RWPE1 (cell line): ENCODE measurements around the gene BCR.

Experiments
- CTCF ChIA-PET: fragments of 350-600 bp; sonication (Branson Sonifier 250); formaldehyde crosslinking; extraction: SDS; loops from one replicate; lab custom pipeline; 2021; lab: Yijun Ruan, JAX
- POLR2A ChIA-PET: fragments of 400-600 bp; formaldehyde crosslinking; extraction: SDS; loops from one replicate; lab custom pipeline; 2020; ENCODE audit warnings: antibody characterized with exemption; ENCODE audit not compliant: low non-redundant PET; lab: Yijun Ruan, JAX
- DNase-seq: peaks from one replicate; pipeline ENCODE4 v3.0.0; 2012; ENCODE audit warnings: low spot score
- H3K27ac ChIP-seq: fragments of 450-650 bp; 2 replicates; pipeline ENCODE4 v1.5.1; 2017
- CTCF ChIP-seq: fragments of 450-650 bp; conservative IDR thresholded peaks from 2 replicates; pipeline ENCODE4 v1.5.1; 2017; ENCODE audit warnings: low read depth, mild to moderate bottlenecking

BCR gene

DNA sequence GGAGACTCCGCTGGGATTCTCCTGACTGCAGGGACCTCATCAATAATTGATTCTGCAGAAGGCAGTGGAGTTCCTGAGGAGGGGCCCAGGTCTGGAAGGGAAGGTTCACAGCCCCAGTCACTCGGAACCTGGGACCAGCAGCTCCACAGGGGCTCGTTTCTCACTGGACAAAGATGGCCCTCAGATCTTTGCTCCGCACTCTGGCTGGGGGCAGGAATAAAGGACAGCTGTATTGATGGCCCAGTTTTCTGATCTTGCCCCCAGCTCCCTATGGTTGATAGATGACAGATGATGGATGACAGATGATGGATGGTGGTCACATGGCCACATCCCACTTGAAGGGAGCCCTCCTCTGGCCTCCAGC lies 11.3 kb upstream of the BCR start:
- H3K27ac ChIP-seq, result no peak overlapping the region
- no peak for TF ChIP-seq CTCF
- CTCF ChIA-PET, result interaction anchor here (1.5 kb wide), 1 partner anchor 113 kb away, joined by 4 read pairs; no protein-coding TSS in a partner anchor
- no peak for DNase-seq
- POLR2A ChIA-PET, result no interaction called here

- ChIA-PET POLR2A (no interaction called here), CTCF (interaction anchor here (3.3 kb wide), 1 partner anchor 106 kb away, joined by 16 read pairs; no protein-coding TSS in a partner anchor)
- DNase-seq, result no peak
- H3K27ac ChIP-seq, result no peak overlapping the region
- no peak for TF ChIP-seq CTCF
These were observed 4.3 kb upstream of the BCR start for GRCh38 chr22:23175817-23176644.

DNA sequence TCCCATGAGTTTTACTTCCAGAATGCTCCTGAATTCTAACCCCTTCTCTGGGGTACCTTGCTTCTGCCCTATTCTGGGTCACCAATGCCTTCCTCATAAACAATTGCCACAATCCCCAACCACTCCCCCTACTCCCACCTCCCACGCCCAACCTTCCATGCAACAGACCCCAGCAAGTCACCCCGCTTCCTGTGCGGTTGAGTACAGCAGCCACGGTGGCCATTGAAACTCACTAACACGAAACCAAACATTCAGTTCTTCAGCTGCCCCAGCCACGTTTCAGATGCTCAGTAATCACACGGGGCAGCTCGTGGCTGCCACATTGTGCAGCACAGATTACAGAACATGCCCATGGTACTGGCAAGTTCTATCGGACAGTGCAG lies 3.7 kb upstream of the BCR start:
- no peak for DNase-seq
- CTCF ChIA-PET, result interaction anchor here (3.3 kb wide), 1 partner anchor 105 kb away, joined by 16 read pairs; no protein-coding TSS in a partner anchor
- no peak overlapping the region for H3K27ac ChIP-seq
- POLR2A ChIA-PET, result no interaction called here
- TF ChIP-seq CTCF, result no peak

GRCh38 chr22:23177197-23177596 lies 3.1 kb upstream of the BCR start:
- CTCF ChIA-PET, result interaction anchor here (3.3 kb wide), 1 partner anchor 105 kb away, joined by 16 read pairs; no protein-coding TSS in a partner anchor
- no peak overlapping the region for H3K27ac ChIP-seq
- DNase-seq, result no peak
- TF ChIP-seq CTCF, result no peak
- POLR2A ChIA-PET, result no interaction called here

GRCh38 chr22:23178512-23179254 lies 1.6 kb upstream of the BCR start:
- CTCF ChIA-PET, result interaction anchor here (0.7 to 1.2 kb wide), 3 partner anchors 103 to 207 kb away, joined by 3 to 12 read pairs (median 3); no protein-coding TSS in a partner anchor
- DNase-seq, result peak; percentile 67
- peak overlapping the region; percentile 81 for H3K27ac ChIP-seq
- peak; percentile 96 for TF ChIP-seq CTCF
- POLR2A ChIA-PET, result no interaction called here
